SK-MEL-5 (cell line): Measurements from ENCODE around the gene SWAP70. TPM values are rescaled to one million over a fixed set of nuclear protein-coding genes. Genes with fewer than 3 reads are reported as not detected.
"Not testable (repeated sequence)": the region's sequence is repeated elsewhere in the genome, so short reads cannot be mapped to it uniquely, and the experiment has no call there.

Experiments used
- DNase-seq: peaks from one replicate; pipeline ENCODE4 v3.0.0-alpha.2; 2016; ENCODE audit warnings: low read depth, low spot score
- in situ Hi-C: cut with HindIII; loops from 2 replicates; pipeline ENCODE4 v1.10.0; 2016; ENCODE audit warnings: low sequenced_read_pairs, high pct_unique_total_duplicates, low pct_unique_long_range_greater_than_20kb
- polyA plus RNA-seq, 2 experiments: library from polyadenylated mRNA; depleted of rRNA; stranded (reverse); fragments of >200 nt; gene quantifications; 2 replicates each; pipeline ENCODE4 v1.2.3, GENCODE V29; 2015
- total RNA-seq: library from RNA; depleted of rRNA; stranded (reverse); fragments of >200 nt; shearing (Covaris generic); gene quantifications from 2 replicates; pipeline ENCODE4 v1.2.3, GENCODE V29; 2014; rRNA removed

SWAP70 gene
- 148 and 149 TPM in 2 replicates for total RNA-seq
- 54.3 and 79.7 TPM in 2 replicates for polyA plus RNA-seq (2015; cell fraction: cytosol; rRNA removed)
- 22.7 and 23.5 TPM in 2 replicates for polyA plus RNA-seq (2015; cell fraction: nucleus; rRNA removed)

DNA sequence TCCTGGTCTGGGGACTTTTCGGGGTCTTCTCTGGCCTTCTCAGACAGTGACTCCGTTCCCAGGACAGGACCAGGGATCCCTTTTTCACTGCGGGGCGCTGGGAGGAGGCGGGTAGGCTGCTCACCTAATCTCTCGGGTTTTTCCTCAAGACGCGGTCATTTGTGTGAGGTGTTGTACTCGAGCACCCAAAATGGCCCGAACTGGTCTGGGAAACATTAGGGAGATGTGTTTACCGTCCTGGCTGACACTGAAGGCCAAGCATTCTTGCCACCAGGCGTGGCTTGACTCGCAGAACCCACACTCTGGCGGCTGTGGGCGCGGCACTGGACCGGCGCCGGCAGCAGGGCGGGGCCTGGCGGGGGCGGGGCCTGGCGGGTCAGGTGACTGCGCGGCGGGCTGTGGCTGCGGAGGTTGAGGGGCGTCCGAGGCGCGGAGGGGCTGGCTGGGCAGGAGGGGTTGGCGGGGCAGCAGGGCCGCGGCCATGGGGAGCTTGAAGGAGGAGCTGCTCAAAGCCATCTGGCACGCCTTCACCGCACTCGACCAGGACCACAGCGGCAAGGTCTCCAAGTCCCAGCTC is at the start of gene SWAP70:
Gene SWAP70, plus strand, starts transcription at position 379 of the 577 bp plus-strand sequence. Its CDS starts 103 bp downstream, at position 482.
- in situ Hi-C loops = no loop called here
- peak; percentile 83 for DNase-seq

DNA sequence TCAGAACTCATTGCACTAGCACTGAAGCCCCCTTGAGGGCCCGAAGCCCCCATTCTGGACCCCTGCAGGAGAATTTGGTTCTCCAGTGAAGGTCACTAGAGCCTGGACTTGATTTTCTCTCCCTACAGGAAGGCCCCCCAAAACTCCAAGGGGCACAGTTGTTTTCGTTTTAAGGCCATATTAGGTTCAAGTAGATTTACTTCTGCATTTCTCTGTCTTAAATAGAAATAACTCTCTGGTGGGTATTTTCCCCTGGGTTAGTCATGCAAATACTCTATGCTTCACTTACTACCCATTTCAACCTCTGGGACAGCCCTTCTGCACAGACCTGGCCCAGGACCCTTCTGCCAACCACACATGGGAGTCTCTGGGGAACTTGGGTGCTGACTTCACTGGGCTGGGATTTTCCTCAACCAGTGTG is 48.8 kb upstream of the SWAP70 start:
- DNase-seq = no peak
- in situ Hi-C loops = no loop called here

DNA sequence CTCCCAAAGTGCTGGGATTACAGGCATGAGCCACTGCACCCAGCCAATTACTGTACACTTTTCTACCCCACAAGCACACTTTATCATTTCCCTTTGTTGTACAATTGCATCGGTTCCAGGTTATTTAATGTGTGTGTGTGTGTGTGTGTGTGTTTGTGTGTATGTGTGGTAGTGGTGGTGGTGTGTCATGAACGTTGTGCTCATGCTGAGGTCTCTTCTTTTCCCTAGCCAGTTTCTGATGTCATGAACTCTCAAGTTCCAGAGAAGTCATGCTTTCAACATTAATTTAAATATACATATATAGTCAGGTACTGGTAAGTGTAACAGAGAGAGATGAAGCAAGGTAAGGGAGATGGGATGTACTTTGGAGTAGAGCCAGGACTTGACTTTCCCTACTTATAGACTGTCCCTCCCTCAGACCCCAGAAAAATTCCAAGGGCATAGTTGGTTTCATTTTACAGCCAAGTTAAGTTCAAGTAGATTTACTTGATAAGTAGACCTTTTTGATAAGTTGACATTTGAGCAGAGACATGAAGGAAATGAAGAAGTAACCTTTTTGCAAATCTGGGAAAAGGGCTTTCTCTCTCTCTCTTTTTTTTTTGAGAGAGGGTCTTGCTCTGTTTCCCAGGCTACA is 47.7 kb upstream of the SWAP70 start:
- no peak for DNase-seq
- in situ Hi-C loops = no loop called here

DNA sequence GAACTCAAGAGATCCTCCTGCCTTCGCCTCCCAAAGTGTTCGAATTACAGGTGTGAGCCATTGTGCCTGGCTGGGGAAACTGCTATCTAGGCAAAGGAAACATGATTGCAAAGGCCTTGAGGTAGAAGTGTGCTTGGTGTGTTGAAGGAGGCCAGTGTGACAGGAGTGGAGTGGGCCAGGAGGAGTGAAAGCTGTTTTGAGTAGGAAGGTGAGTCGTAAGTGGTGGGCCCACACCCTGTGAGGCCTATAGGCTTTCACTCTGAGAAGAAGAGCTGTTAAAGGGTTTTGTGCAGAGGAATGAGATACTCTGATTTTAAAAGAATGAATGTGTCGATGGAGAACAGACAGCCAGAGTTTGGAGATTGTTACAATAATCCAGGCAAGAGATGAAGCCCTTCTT is 47.0 kb upstream of the SWAP70 start:
- in situ Hi-C loops = no loop called here
- DNase-seq = no peak

DNA sequence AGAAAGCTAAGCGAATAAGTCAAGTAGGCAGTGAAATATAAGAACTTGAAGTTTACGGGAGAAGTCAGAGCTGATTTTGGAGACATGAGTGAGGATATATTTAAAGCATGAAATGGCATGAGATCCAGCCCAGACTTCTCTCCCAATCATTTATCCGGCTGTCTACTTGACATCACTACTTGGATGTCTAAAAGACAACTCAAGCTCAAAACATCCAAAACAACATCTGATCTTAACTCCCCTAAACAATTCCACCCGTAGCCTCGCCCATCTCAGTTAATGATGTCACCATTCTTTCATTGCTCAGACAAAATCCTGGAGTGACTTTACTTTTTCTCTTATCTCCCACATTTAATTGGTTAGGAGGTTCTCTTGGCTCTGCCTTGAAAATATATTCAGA is 45.9 kb upstream of the SWAP70 start:
- DNase-seq = no peak
- in situ Hi-C loops = no loop called here

DNA sequence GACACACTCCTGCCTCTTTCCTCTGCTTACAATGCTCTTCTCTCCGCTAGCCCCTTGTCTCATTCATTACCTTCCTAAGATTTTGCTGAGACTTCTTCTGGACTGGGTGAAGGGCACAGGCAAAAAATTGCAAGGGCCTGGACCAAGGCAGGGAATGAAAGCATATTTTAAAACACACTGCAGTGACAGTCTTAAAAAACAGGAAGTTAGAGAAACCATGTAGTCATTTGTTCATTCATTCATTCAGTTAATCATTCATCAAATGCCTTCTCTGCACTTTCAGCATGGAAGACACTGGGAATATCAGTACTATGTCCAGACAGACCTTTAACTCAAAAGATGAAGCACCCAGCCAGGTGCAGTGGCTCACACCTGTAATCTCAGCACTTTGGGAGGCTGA is 44.9 kb upstream of the SWAP70 start:
- DNase-seq = no peak
- in situ Hi-C loops = no loop called here

DNA sequence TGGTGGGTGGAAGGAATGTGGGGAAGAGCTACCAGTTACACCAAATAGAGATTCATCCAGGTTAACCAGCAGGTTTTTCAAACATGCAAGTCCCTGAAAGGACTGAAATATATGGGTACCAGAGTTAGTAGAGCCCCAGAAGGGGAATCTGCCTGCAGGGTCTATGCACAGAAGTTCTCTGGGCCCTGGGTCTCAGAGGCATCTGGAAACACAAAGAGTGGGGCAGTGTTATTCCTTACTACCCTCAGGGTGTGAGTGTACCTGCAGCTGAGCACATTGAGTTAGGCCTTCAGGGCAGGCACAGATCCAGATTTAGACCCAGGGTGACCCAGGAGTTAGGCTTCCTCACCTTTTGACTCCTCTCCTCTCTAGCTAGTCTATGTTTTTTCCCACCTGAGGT is 43.9 kb upstream of the SWAP70 start:
- in situ Hi-C loops = no loop called here
- no peak for DNase-seq

DNA sequence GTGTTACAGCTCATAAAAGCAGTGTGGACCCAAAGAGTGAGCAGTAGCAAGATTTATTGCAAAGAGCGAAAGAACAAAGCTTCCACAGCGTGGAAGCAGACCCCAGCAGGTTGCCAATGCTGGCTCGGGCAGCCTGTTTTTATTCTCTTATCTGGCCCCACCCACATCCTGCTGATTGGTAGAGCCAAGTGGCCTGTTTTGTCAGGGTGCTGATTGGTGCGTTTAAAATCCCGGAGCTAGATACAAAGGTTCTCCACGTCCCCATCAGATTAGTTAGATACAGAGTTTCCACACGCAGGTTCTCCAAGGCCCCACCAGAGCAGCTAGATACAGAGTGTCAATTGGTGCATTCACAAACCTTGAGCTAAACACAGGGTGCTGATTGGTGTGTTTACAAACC is 41.5 kb upstream of the SWAP70 start:
- DNase-seq, in situ Hi-C loops: not testable (repeated sequence)

DNA sequence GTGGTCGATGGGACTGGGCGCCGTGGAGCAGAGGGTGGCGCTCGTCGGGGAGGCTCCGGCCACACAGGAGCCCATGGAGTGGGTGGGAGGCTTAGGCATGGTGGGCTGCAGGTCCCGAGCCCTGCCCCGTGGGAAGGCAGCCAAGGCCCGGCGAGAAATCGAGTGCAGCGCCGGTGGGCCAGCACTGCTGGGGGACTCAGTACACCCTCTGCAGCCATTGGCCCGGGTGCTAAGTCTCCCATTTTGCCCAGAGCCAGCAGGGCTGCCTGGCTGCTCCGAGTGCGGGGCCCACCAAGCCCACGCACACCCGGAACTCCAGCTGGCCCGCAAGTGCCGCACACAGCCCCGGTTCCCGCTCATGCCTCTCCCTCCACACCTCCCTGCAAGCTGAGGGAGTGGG is 40.8 kb upstream of the SWAP70 start:
- in situ Hi-C loops, DNase-seq: not testable (repeated sequence)

DNA sequence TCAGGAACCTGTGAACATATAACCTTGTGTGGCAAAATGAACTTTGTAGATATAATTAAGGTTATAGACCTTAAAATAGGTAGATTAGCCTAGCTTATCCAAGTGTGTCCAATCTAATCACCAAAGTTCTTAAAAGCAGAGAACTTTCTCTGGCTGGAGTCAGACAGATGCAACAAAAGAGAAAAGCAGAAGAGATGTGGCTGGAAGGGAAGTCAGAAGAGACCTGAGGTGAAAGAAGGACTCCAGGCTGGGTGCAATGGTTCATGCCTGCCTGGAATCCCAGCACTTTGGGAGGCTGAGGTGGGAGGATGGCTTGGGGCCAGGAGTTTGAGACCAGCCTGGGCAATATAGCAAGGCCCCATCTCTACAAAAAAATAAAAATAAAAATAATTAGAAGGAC is 39.4 kb upstream of the SWAP70 start:
- in situ Hi-C loops = no loop called here
- no peak for DNase-seq

DNA sequence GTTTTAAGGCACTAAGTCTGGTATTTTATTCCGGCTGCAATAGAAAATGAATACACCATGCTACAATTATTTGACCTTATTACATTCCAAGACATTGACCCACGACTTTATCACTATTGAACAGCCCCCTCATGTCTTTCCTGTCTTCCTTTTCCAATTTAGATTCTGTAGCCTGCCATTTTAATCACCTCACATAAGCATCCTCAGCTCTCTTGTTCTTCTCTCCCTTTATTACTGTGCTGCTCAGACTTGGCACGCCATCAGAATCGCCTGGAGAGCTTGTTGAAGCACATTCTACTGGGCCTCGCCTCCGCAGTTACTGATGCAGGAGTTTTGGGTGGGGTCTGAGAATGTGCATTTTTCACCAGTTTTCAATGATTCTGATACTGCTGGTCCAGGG is 38.7 kb upstream of the SWAP70 start:
- no peak for DNase-seq
- in situ Hi-C loops = no loop called here

DNA sequence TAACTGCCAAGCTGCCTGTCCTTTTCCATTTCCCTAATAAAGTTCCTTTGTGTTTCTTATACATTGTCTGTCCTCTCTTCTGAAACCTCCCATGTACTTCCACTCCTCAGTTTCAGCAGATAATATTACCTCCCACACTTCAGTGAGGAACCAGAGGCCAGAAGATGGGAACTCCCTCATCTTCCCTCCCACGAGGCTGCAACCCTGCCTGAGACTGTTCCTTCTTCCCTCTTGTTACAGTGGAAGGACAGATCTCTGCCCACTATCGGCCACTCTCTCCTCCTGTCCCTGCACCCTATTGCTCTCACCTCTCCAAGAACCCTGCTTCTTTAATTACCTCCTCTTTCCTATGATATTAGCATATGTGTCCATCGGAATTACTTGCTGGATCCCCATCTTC is 38.1 kb upstream of the SWAP70 start:
- DNase-seq = no peak
- in situ Hi-C loops = no loop called here

DNA sequence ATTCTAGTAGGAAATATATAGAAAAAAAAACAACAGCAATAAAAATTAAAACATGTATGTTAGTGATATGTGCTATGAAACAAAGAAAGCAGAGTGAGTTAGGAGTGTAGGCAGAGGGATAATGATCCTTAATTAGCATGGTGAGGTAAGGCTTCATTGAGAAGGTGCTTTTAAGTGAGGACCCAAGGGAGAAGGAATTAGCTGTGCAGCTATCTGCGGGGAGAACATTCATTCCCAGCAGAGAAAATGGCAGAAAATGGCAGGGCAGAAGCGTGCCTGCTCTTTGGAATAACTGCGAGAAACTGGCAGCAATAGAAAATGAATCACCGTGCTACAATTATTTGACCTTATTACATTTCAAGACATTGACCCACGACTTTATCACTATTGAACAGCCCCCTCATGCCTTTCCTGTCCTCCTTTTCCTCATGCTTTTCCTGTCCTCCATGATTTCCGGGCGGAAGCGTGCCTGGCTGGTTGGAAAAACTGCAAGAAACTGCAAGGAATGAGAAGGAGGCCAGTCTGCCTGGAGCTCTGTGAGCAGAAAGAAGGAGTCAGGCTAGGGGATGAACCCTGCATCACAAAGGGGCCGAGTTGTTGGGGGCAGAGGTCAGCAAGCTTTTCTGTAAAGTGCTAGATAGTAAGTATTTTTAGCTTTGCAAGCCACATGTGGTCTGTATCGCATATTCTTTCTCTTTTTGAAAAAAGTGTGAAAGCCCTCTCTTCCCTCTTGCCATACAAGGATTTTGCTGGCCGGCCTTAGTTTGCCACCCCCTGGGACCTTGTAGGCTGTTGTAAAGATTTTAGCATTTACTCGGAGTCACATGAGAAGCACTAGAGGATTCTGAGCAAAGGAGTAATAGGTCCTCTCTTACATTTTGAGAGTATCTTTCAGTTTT is 37.1 kb upstream of the SWAP70 start:
- DNase-seq = no peak
- in situ Hi-C loops = no loop called here

DNA sequence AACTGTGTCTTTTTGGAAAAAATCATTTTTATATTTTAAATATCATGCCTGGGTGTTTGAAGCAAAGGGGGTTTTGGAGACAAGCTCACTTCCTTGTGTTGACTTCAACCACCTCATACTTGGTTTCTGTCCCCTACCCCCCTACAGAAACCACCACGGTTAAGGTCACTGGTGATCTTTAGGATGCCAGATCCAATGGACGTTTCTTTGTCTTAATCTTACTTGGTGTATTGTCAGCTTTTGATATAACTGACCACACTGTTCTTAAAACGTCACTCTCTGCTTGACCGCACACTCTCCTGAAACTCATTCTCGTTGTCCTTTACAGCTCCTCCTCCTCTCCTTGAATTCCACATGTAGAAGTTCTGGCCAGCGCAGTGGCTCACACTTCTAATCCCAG is 34.8 kb upstream of the SWAP70 start:
- in situ Hi-C loops = no loop called here
- no peak for DNase-seq

DNA sequence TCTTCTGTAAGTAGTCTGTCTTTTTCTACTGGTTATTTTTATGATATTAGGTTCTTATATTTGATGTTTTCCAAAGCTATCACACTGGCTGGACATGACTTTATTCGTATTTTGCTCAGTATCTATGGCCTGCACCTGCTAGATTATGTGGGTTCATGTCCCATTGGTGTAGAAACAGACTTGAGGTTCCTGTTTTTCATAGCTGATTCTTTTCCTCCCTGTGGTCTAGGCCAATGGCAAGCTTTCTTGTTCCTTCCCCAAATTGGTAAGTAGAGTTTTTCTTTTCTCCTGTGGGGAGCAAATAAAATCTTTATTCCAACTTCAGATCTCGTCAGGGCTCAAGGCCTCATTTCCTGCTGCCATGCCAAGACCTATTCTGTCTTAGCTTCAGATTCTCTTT is 30.2 kb upstream of the SWAP70 start:
- DNase-seq = no peak
- in situ Hi-C loops = no loop called here

DNA sequence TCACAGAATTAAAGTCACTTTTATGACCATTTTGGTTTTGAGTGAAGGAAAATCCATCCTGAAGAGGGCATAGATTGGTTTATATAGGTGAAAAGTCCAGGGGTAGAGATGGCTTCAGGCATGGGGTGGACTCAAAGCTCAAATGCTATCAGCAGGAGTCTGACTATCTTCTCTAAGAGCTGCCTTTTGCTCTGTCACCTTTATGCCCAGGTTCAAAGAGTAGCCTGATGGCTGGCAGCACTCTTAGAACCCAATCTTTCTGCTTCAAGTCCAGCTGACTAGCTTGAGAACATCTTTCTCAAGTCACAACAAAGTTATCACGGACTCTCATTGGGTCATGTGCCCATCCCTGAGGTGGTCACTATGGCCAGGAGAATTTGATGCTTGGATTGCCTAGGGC is 27.2 kb upstream of the SWAP70 start:
- DNase-seq = no peak
- in situ Hi-C loops = no loop called here

DNA sequence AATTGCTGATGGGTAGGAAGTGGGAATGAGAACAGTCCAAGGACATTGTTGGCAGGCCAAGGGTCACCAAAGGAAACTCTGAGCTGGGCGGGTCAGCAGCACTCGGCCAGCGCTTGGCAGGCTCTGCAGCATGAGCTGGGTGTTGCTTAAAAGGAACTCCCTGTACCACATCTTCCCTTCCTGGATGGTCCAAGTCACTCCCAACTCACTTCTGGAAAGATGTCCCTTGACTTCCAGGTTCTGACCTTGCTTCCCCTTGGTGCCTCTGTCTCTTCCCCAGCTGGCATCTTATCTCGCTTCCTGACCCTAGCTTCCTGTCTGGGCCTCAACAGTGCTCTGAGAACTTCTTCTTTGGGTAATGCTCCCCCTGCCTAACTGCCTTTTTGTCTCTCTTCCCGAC is 24.8 kb upstream of the SWAP70 start:
- DNase-seq = no peak
- in situ Hi-C loops = no loop called here

DNA sequence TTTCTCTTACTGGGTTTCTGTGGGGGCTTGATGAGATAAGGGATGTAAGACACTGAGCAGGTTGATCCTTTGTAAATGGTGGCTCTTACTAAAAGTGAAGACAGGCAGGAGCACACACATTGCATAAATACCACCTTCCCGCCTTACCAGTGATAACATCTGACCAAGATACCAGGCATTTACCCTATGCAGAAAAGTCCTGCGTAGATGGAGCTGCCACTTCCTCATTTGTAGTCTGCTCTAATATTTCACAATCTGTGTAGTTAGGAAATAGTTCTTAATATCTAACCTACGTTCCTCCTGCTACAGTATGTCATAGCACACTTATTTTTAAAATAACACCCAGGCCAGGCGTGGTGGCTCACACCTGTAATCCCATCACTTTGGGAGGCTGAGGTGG is 23.9 kb upstream of the SWAP70 start:
- DNase-seq = no peak
- in situ Hi-C loops = no loop called here

DNA sequence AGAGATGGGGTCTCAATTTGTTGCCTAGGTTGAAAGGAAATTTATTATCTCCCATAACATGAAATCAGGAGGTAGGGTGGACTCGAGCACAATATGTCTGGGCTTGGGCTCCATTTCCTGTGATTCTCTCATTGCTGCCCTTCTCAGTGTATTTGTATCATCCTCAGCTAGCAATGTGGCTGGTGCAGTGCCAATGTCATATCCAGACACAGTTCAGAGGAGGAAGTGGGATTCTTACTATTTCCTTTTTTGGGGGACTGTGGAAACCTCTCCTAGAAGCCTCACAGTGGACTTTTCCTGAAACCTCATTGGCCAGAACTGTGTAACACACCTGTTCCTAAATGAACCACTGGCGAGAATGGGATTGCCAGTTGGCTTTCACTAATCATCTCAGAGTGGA is 21.0 kb upstream of the SWAP70 start:
- in situ Hi-C loops = no loop called here
- no peak for DNase-seq
